Mesenchymal stem cell (in vitro differentiated cells and primary cell): Measurements from ENCODE around the gene TRAF6. TPM values are rescaled to one million over a fixed set of nuclear protein-coding genes. Genes with fewer than 3 reads are reported as not detected.
A peak's percentile ranks its signal among the peaks of the same experiment; 100 is the strongest.

Experiments
- DNase-seq: peaks from one replicate; pipeline ENCODE4 v3.0.0-alpha.2; 2013
- H2AFZ ChIP-seq: one replicate; pipeline ENCODE4 v1.6.1; 2013; ENCODE audit warnings: low read depth, mild to moderate bottlenecking, control low read depth, inconsistent platforms, low read length, moderate library complexity
- H2AK5ac ChIP-seq: 2 replicates; pipeline ENCODE4 v1.6.1; 2013; ENCODE audit warnings: low read length, moderate library complexity, mild to moderate bottlenecking, inconsistent platforms; ENCODE audit not compliant: severe bottlenecking
- H2BK120ac ChIP-seq: one replicate; pipeline ENCODE4 v1.6.1; 2013; ENCODE audit warnings: low read depth, mild to moderate bottlenecking, inconsistent platforms, low read length, moderate library complexity
- H2BK12ac ChIP-seq, 2 experiments: one replicate each; pipeline ENCODE4 v1.6.1; 2013; ENCODE audit warnings: inconsistent platforms in 2 of 2, low read length in 2 of 2, mild to moderate bottlenecking in 2 of 2, moderate library complexity in 2 of 2, control low read depth in 1 of 2
- H2BK15ac ChIP-seq: one replicate; pipeline ENCODE4 v1.6.1; 2013; ENCODE audit warnings: mild to moderate bottlenecking, low read depth, inconsistent platforms; ENCODE audit not compliant: poor library complexity, severe bottlenecking
- H2BK5ac ChIP-seq: 2 replicates; pipeline ENCODE4 v1.6.1; 2013; ENCODE audit warnings: low read depth, mild to moderate bottlenecking, low read length, control low read depth, inconsistent platforms; ENCODE audit not compliant: poor library complexity, severe bottlenecking
- H3K14ac ChIP-seq, 2 experiments: one replicate each; pipeline ENCODE4 v1.6.1; 2013; ENCODE audit warnings: inconsistent platforms in 2 of 2, low read length in 2 of 2, control low read depth in 1 of 2, mild to moderate bottlenecking in 1 of 2, moderate library complexity in 1 of 2
- H3K18ac ChIP-seq, 2 experiments: one replicate each; pipeline ENCODE4 v1.6.1; 2013; ENCODE audit warnings: inconsistent platforms in 2 of 2, low read length in 2 of 2, control low read depth in 1 of 2, low read depth in 1 of 2, mild to moderate bottlenecking in 1 of 2
- H3K23ac ChIP-seq, 2 experiments: one replicate each; pipeline ENCODE4 v1.6.1; 2013; ENCODE audit warnings: inconsistent platforms in 2 of 2, low read length in 2 of 2, mild to moderate bottlenecking in 2 of 2, moderate library complexity in 2 of 2, control low read depth in 1 of 2
- H3K27ac ChIP-seq: 2 replicates; pipeline ENCODE4 v1.5.1; 2013; ENCODE audit warnings: mild to moderate bottlenecking, moderate library complexity, low read length, control low read depth, inconsistent platforms; ENCODE audit not compliant: poor library complexity, severe bottlenecking
- H3K27me3 ChIP-seq, 2 experiments: 2 replicates each; pipeline versions ENCODE4 v1.6.1 to v1.7.0; 2013; ENCODE audit warnings: low read length in 2 of 2, mild to moderate bottlenecking in 2 of 2, moderate library complexity in 2 of 2, control low read depth in 1 of 2, inconsistent platforms in 1 of 2; ENCODE audit not compliant: control insufficient read depth in 1 of 2, insufficient read depth in 1 of 2
- H3K36me3 ChIP-seq, 2 experiments: 2 replicates each; pipeline versions ENCODE4 v1.6.1 to v1.7.0; 2013; ENCODE audit warnings: low read length in 2 of 2, control low read depth in 1 of 2, inconsistent platforms in 1 of 2, low read depth in 1 of 2, mild to moderate bottlenecking in 1 of 2; ENCODE audit not compliant: insufficient read depth in 2 of 2, control insufficient read depth in 1 of 2
- H3K4ac ChIP-seq, 2 experiments: one replicate each; pipeline ENCODE4 v1.6.1; 2013; ENCODE audit warnings: inconsistent platforms in 2 of 2, low read length in 2 of 2, mild to moderate bottlenecking in 2 of 2, moderate library complexity in 2 of 2, control low read depth in 1 of 2, low read depth in 1 of 2
- H3K4me1 ChIP-seq: 2 replicates; pipeline ENCODE4 v1.6.1; 2013; ENCODE audit warnings: low read depth, low read length, control low read depth; ENCODE audit not compliant: control insufficient read depth, insufficient read depth
- H3K4me2 ChIP-seq: 2 replicates; pipeline ENCODE4 v1.6.1; 2013; ENCODE audit warnings: low read length, mild to moderate bottlenecking, inconsistent platforms; ENCODE audit not compliant: poor library complexity, severe bottlenecking
- H3K4me3 ChIP-seq, 2 experiments: 2 replicates each; pipeline versions ENCODE4 v1.5.1 to v1.7.0; 2013; ENCODE audit warnings: low read length in 2 of 2, mild to moderate bottlenecking in 2 of 2, control low read depth in 1 of 2, low read depth in 1 of 2; ENCODE audit not compliant: insufficient read depth in 1 of 2
- H3K79me1 ChIP-seq: replicated peaks from 2 replicates; pipeline ENCODE4 v1.6.1; 2013; ENCODE audit warnings: mild to moderate bottlenecking, control low read depth, low read length, inconsistent platforms; ENCODE audit not compliant: poor library complexity, severe bottlenecking
- H3K9ac ChIP-seq: 2 replicates; pipeline ENCODE4 v1.7.0; 2013; ENCODE audit warnings: mild to moderate bottlenecking, low read length, moderate library complexity
- H3K9me3 ChIP-seq: 2 replicates; pipeline ENCODE4 v1.7.0; 2013; ENCODE audit warnings: mild to moderate bottlenecking, low read length; ENCODE audit not compliant: control insufficient read depth
- H4K8ac ChIP-seq: one replicate; pipeline ENCODE4 v1.6.1; 2013; ENCODE audit warnings: inconsistent platforms, mild to moderate bottlenecking, low read length, moderate library complexity
- H4K91ac ChIP-seq: one replicate; pipeline ENCODE4 v1.6.1; 2013; ENCODE audit warnings: mild to moderate bottlenecking, low read length, inconsistent platforms
- WGBS: methylation state at CpG from one replicate; pipeline ENCODE4 v1.1.7; 2013; ENCODE audit warnings: mixed read lengths; 5-methylcytosine and 5-hydroxymethylcytosine counted together
- polyA plus RNA-seq, 2 experiments: library from polyadenylated mRNA; stranded (reverse); fragments of 200-250 nt; gene quantifications; one replicate each; pipeline ENCODE4 v1.2.3, GENCODE V29; 2013

The TRAF6 gene, protein sequence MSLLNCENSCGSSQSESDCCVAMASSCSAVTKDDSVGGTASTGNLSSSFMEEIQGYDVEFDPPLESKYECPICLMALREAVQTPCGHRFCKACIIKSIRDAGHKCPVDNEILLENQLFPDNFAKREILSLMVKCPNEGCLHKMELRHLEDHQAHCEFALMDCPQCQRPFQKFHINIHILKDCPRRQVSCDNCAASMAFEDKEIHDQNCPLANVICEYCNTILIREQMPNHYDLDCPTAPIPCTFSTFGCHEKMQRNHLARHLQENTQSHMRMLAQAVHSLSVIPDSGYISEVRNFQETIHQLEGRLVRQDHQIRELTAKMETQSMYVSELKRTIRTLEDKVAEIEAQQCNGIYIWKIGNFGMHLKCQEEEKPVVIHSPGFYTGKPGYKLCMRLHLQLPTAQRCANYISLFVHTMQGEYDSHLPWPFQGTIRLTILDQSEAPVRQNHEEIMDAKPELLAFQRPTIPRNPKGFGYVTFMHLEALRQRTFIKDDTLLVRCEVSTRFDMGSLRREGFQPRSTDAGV
- polyA plus RNA-seq (2013, experiment 1 of 2) = 8.5 TPM
- 8.5 TPM for polyA plus RNA-seq (2013, experiment 2 of 2)

DNA sequence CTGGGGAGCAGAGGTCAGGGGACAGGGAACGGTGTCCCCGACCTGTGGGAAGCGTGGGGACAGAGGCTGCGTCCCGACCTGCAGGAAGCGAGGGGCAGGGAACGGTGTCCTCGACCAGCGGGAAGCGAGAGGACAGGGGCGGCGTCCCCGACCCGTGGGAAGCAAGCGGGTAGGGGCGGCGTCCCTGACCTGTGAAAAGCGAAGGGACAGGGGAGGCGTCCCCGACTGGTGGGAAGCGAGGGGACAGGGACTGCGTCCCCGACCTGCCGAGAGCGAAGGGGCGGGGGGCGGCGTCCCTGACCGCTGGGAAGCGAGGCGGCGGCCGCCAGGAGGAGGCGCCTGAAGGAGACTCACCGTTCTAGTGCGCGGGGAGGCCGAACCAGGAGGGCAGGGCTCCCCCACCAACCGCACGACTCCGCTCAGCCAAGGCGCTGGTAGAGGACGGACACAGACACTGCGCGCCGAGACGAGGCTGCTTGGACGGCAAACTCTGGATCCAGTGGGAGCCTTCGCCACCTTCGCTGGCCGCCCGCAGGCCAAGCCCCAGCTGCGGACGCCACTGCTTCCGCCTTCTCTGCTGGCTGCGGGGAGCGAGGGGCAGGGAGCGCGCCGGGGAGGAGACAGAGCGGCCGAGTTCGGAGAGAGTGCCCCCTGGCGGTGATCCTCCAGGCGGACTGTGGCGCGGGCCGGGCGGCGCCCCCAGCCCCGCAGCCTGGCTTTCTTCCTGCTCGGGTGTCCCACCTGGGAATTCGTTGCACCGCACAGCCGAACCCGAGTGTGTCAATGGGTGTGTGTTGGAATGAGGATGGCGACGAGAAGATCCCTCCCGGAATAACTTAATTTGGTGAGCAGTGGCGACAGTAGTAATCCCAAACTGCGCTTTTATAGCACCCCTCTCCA is at the start of gene TRAF6:
Gene TRAF6 (minus strand): TSS at position 579 of the 900 bp plus-strand sequence. CDS start 8,757 bp downstream, outside the sequence.
- Histone ChIP-seq H2BK12ac (peak within 1 kb of the TSS in 1 of 2 experiments; percentile 60), H3K4me2 (peak within 1 kb of the TSS; percentile 80), H3K14ac (peak within 1 kb of the TSS in 1 of 2 experiments; percentile 96), H2BK5ac (peak within 1 kb of the TSS; percentile 83), H4K91ac (peak within 1 kb of the TSS; percentile 99), H3K4me3 (peak within 1 kb of the TSS; percentile 91 to 99), H3K9ac (peak within 1 kb of the TSS; percentile 96), H2BK120ac (peak within 1 kb of the TSS; percentile 29), H3K4me1 (no peaks in the 10 kb centered on the region), H3K9me3 (peaks cover 12% of the 10 kb centered on the region), H3K79me1 (peaks cover 2% of the 10 kb centered on the region), H2AK5ac (no peak within 1 kb of the TSS), H3K4ac (peak within 1 kb of the TSS; percentile 77 to 83), H3K27me3 (no peaks in the 10 kb centered on the region), H3K27ac (peak within 1 kb of the TSS; percentile 78), H3K18ac (peak within 1 kb of the TSS; percentile 96 to 97), H2AFZ (peak within 1 kb of the TSS; percentile 86), H4K8ac (peak within 1 kb of the TSS; percentile 99), H2BK15ac (peak within 1 kb of the TSS; percentile 15), H3K36me3 (no peaks in the 10 kb centered on the region), H3K23ac (peak within 1 kb of the TSS in 1 of 2 experiments; percentile 92)
- under 1% methylated on average over 79 of the region's 81 CpGs for WGBS
- peak; percentile 90 for DNase-seq

DNA sequence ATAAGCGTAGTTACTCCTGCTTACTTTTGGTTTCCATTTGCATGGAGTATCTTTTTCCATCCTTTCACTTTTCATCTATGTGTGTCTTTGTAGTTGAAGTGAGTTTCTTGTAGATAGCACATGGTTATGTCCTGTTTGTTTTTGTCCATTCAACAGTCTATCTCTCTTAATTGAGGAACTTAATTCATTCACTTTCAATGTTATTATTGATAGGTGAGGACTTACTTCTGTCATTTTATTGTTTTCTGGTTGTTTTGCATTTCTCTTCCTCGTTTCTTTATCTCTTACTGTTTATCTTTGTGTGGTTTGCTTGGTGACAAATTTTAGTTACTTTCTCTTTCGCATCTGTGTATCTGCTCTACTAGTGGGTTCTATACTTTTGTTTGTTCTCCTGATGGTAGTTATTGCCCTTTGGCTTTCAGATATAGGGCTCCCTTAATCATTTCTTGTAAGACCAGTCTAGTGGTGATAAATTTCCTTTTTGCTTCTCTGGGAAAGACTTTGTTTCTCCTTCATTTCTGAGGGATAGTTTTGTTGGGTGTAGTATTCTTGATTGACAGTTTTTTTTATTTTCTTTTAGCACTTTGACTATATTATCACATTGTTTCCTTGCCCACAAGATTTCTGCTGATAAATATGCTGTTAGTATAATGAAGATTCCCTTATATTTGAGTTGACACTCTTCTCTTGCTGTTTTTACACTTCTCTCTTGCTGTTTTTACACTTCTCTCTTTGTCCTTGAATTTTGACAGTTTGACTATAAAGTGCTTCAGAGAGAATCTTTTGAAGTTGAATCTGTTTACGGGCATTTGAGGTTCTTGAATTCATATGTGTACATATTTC is 48.7 kb upstream of the TRAF6 start:
- Histone ChIP-seq H3K9me3 (no peaks in the 10 kb centered on the region), H3K9ac (no peak overlapping the region), H2BK120ac (no peak overlapping the region), H4K91ac (no peak overlapping the region), H3K18ac (no peak overlapping the region), H3K4me1 (no peaks in the 10 kb centered on the region), H2BK5ac (no peak overlapping the region), H2BK15ac (no peak overlapping the region), H2BK12ac (no peak overlapping the region), H3K4me3 (no peak overlapping the region), H3K27me3 (peaks cover 12 to 17% of the 10 kb centered on the region in 2 experiments), H3K36me3 (no peaks in the 10 kb centered on the region), H2AFZ (no peak overlapping the region), H3K79me1 (no peaks in the 10 kb centered on the region), H3K4ac (no peak overlapping the region), H2AK5ac (no peak overlapping the region), H3K14ac (no peak overlapping the region), H3K27ac (no peak overlapping the region), H4K8ac (no peak overlapping the region), H3K23ac (no peak overlapping the region), H3K4me2 (no peak overlapping the region)
- WGBS = 73% methylated on average over 1 of the region's 4 CpGs
- peak; percentile 9 for DNase-seq

DNA sequence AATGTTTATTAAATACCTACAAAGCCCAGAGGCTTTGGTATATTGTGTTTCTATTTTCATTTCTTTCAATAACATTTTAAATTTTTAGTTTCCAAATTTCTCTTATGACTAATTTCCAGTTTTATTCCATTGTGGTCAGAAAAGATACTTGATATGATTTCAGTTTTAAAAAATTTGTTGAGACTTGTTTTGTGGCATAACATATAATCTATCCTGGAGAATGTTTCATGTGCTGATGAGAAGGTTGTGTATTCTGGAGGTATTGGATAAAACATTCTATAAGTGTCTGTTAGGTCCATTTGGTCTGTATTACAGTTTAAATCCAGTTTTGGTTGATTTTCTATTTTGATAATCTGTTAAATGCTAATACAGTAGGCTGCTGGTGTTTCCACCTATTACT is 47.9 kb upstream of the TRAF6 start:
- H3K27me3 ChIP-seq = peaks cover 12 to 17% of the 10 kb centered on the region in 2 experiments
- H3K4me3 ChIP-seq = no peak overlapping the region
- no peak overlapping the region for H3K23ac ChIP-seq
- no peak overlapping the region for H3K18ac ChIP-seq
- H3K4me2 ChIP-seq = no peak overlapping the region
- H2AK5ac ChIP-seq = no peak overlapping the region
- H3K14ac ChIP-seq = no peak overlapping the region
- no peak overlapping the region for H2BK12ac ChIP-seq
- H3K27ac ChIP-seq = no peak overlapping the region
- H2AFZ ChIP-seq = no peak overlapping the region
- H3K4ac ChIP-seq = no peak overlapping the region
- no peaks in the 10 kb centered on the region for H3K79me1 ChIP-seq
- H3K4me1 ChIP-seq = no peaks in the 10 kb centered on the region
- no peaks in the 10 kb centered on the region for H3K36me3 ChIP-seq
- H3K9me3 ChIP-seq = no peaks in the 10 kb centered on the region
- no peak overlapping the region for H2BK120ac ChIP-seq
- H2BK5ac ChIP-seq = no peak overlapping the region
- H4K8ac ChIP-seq = no peak overlapping the region
- H2BK15ac ChIP-seq = no peak overlapping the region
- H4K91ac ChIP-seq = no peak overlapping the region
- no peak overlapping the region for H3K9ac ChIP-seq
- no peak for DNase-seq
